Ovary (tissue), 9 donors: ENCODE measurements around the gene CDC6. TPM values are rescaled to one million over a fixed set of nuclear protein-coding genes. Genes with fewer than 3 reads are reported as not detected.

Source experiments
- DNase-seq, 5 donors: peaks; one replicate each; pipeline ENCODE4 v3.0.0-alpha.2; 2019 to 2020
- H3K27ac ChIP-seq, 2 donors: fragments of 200-600 bp; one replicate each; pipeline versions ENCODE4 v1.5.1 to v1.8.0; 2019 to 2022
- H3K27me3 ChIP-seq: fragments of 200-600 bp; one replicate; pipeline ENCODE4 v1.8.0; 2022
- H3K36me3 ChIP-seq: fragments of 200-600 bp; sonication (generic); one replicate; pipeline ENCODE4 v1.5.1; 2019
- H3K4me1 ChIP-seq: one replicate; pipeline ENCODE4 v1.8.1; 2013; ENCODE audit warnings: mild to moderate bottlenecking, moderate library complexity; ENCODE audit not compliant: insufficient read depth
- H3K4me3 ChIP-seq: fragments of 200-600 bp; sonication (generic); one replicate; pipeline ENCODE4 v1.5.1; 2017
- H3K9me3 ChIP-seq, 2 donors: fragments of 200-600 bp in 1 of 2; sonication (generic) in 1 of 2; one replicate each; pipeline versions ENCODE4 v1.5.1 to v1.8.1; 2013 to 2019; ENCODE audit warnings: mild to moderate bottlenecking in 1 of 2, moderate library complexity in 1 of 2
- CTCF ChIP-seq, 3 donors: fragments of 450-650 bp in 2 of 3; fragments of 200-600 bp in 1 of 3; IDR thresholded peaks; one replicate each; pipeline versions ENCODE4 v1.5.1 to v1.8.0; 2016 to 2022; ENCODE audit warnings: antibody characterized with exemption in 3 of 3, mild to moderate bottlenecking in 1 of 3
- EP300 ChIP-seq: sonication (generic); formaldehyde crosslinking; IDR thresholded peaks from one replicate; pipeline ENCODE4 v1.6.1; 2017; ENCODE audit warnings: antibody characterized with exemption
- POLR2A ChIP-seq: fragments of 450-650 bp; IDR thresholded peaks from one replicate; pipeline ENCODE4 v1.6.1; 2017; ENCODE audit warnings: antibody characterized with exemption, mild to moderate bottlenecking, moderate library complexity
- WGBS, 3 donors: extraction: QIAGEN DNeasy Blood & Tissue Kit in 1 of 3; methylation state at CpG; one replicate each; pipeline versions ENCODE4 v1.1.5 to v1.1.7; 2013 to 2017; 5-methylcytosine and 5-hydroxymethylcytosine counted together
- intact Hi-C, 4 donors: fragments of 100-400 bp; cut with DNase I; formaldehyde crosslinking; loops; one replicate each; pipeline versions ENCODE4 v1.11.0 to v1.15.1; 2022 to 2023
- polyA plus RNA-seq, 2 donors: library from polyadenylated mRNA; stranded (reverse); fragments of 200-250 nt in 1 of 2; fragments of 350-450 nt in 1 of 2; fragmentation: Illumina TruSeq in 1 of 2; extraction: RNeasy Lipid Tissue Mini Kit (QIAGEN cat#74804) in 1 of 2; gene quantifications; one replicate each; pipeline ENCODE4 v1.2.3, GENCODE V29; 2013 to 2014
- total RNA-seq, 7 donors: library from RNA; depleted of rRNA in 2 of 7; stranded (reverse); fragments of >200 nt in 2 of 7; fragmentation: NEBNext Ultra II Directional in 3 of 7; extraction: Animal tissue kit (Norgen Biotek cat#: 25700) in 3 of 7; gene quantifications; one replicate each; pipeline versions ENCODE4 v1.1.0 to v1.2.4, GENCODE V29; 2016 to 2023
- donor health status: DM: no; HTN: no; CAD: no; lungs with moderate emphysema.
- donor health status: DM: no; HTN: no; CAD: no.
- donor health status: Bipolar disorder and iron deficiency.
- donor health status: DM: yes; HTN: yes; CAD: no.
- donor health status: DM: no; HTN: no; CAD: no.
- donor health status: DM: yes; HTN: yes; CAD: no.

Gene CDC6
- total and polyA plus RNA-seq, 9 donors: 0.34 to 3.8 (median 0.80) TPM

- TF ChIP-seq CTCF (IDR thresholded peaks at IDR 0.05) (no peak), EP300 (no peak), POLR2A (no peak)
- no peaks in the 10 kb centered on the region for H3K27me3 ChIP-seq
- intact Hi-C loops: no loop called here
- no peaks in the 10 kb centered on the region for H3K36me3 ChIP-seq
- DNase-seq: no peak
- no peak overlapping the region for H3K4me3 ChIP-seq
- peak overlapping the region; percentile 34 to 77 for H3K27ac ChIP-seq
- H3K4me1 ChIP-seq: peaks cover 74% of the 10 kb centered on the region
- WGBS, 3 donors: 91 to 95% (median 93%) methylated on average over 10 of the region's 10 CpGs
- no peaks in the 10 kb centered on the region for H3K9me3 ChIP-seq
Observed at GRCh38 chr17:40330850-40331470, 43.3 kb downstream of the CDC6 start.

DNA sequence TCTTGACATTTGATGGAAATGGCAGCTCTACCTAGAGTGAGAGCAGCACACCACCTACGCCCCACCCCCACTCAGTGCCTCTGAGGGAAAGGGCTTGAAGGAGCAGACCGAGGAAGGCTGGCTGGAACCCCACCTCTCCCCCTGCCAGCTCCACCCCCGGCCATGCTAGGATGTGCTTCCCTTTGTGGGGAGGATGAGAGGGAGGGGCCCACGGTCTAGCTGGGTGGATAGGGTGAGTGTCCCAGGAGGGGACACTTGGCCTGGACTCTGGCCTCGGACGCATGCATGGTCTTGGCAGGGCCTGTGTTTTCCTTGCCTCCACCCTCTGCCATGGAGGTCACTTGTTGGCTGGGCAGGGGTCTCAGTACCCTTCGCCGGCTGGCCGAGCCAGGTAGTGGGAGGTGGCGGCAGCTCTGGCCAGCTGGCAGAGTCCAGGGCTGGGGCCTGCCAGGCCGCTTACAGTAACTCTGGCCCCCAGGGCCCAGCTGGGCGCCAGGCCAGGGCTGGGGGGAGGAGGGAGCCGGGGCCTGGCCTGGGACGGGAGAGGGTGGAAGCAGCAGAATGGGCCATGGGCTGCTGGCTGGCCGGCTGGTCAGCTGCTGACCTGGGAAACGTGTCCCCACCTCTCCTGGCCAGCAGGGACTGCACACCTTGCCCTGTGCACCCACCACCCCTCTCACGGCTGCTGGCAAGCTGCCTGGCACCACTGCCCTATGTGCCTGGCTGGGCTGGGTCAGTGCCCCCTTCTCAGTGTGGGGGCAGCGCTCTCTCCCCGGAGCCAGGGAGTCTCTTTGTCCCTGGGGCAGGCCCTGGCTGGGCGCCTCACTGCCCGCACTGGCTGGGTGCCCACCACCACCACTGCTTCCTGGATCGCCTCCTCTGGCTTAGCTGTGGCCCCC lies 44.3 kb downstream of the CDC6 start:
- Histone ChIP-seq H3K36me3 (no peaks in the 10 kb centered on the region), H3K4me3 (no peak overlapping the region), H3K27me3 (no peaks in the 10 kb centered on the region), H3K9me3 (no peaks in the 10 kb centered on the region), H3K4me1 (peaks cover 69% of the 10 kb centered on the region), H3K27ac (peak overlapping the region; percentile 64 to 77)
- peak in 1 of 3 donors; percentile 14 for TF ChIP-seq CTCF (IDR thresholded peaks at IDR 0.05)
- peak; percentile 83 for TF ChIP-seq EP300
- TF ChIP-seq POLR2A: no peak
- WGBS, 3 donors: 5 to 20% (median 7%) methylated on average over 16 to 22 of the region's 22 CpGs
- DNase-seq: peak; percentile 90 to 96 (median 93)
- intact Hi-C loops: no loop called here

DNA sequence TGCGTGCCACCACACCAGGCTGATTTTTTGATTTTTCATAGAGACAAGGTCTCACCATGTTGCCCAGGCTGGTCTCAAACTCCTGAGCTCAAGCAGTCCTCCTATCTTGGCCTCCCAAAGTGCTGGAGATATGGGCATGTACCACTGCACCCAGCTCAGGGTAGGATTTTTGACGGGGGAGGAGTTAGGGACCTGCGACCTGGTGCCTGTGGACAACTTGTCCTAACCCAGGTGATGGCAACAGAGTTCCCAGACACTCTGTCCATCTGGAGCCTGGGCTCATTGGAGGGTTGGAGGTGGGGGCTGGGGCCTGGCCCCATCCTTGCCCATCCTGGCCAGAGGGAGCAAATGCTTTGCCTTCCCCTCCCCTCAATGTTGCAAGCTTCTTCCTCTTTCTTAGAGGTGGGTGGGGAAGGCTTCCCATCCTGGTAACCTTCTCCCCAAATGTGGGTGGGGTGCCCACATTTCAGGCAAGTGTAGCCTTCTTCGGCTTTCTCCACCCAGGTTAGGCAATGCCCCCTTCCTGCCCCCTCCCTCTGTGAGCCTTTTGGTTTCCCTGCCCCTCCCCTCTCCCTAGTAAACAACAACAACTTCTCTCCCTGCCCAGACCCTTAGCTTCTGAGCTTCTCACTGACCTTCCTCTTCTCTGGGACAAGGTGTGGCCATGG lies 46.2 kb downstream of the CDC6 start:
- Histone ChIP-seq H3K27me3 (no peaks in the 10 kb centered on the region), H3K36me3 (no peaks in the 10 kb centered on the region), H3K4me1 (peaks cover 58% of the 10 kb centered on the region), H3K9me3 (no peaks in the 10 kb centered on the region), H3K27ac (peak overlapping the region in 1 of 2 donors; percentile 77), H3K4me3 (no peak overlapping the region)
- intact Hi-C loops: no loop called here
- no peak for DNase-seq
- WGBS, 3 donors: 82 to 89% (median 84%) methylated on average over 4 of the region's 4 CpGs
- TF ChIP-seq EP300 (no peak), POLR2A (no peak), CTCF (IDR thresholded peaks at IDR 0.05) (no peak)

GRCh38 chr17:40335620-40336019 lies 47.9 kb downstream of the CDC6 start:
- Histone ChIP-seq H3K4me1 (peaks cover 52% of the 10 kb centered on the region), H3K27ac (no peak overlapping the region), H3K27me3 (no peaks in the 10 kb centered on the region), H3K9me3 (no peaks in the 10 kb centered on the region), H3K36me3 (no peaks in the 10 kb centered on the region), H3K4me3 (no peak overlapping the region)
- no peak for DNase-seq
- intact Hi-C loops: no loop called here
- TF ChIP-seq POLR2A: no peak
- no peak for TF ChIP-seq EP300
- no peak for TF ChIP-seq CTCF (IDR thresholded peaks at IDR 0.05)
- 66 to 84% (median 73%) methylated on average over 8 of the region's 8 CpGs for WGBS, 3 donors
